Activated CD4-positive, alpha-beta T cell treated with anti-CD3 and anti-CD28 coated beads, Interleukin-2, amount 10 ng/mL, durations not matched to agents 24 days and 14 days (primary cell): Measurements from ENCODE around the gene SOSTDC1. TPM values are rescaled to one million over a fixed set of nuclear protein-coding genes. Genes with fewer than 3 reads are reported as not detected.

Source experiments
- DNase-seq: peaks from one replicate; pipeline ENCODE4 v3.0.0; 2022
- H3K27ac Mint-ChIP-seq: one replicate; pipeline ENCODE4 v1.8.0; 2022; ENCODE audit warnings: mild to moderate bottlenecking, mixed read lengths
- H3K27me3 Mint-ChIP-seq: one replicate; pipeline ENCODE4 v1.8.0; 2022; ENCODE audit warnings: mixed read lengths
- H3K36me3 Mint-ChIP-seq: one replicate; pipeline ENCODE4 v1.8.0; 2022; ENCODE audit warnings: low read depth, mild to moderate bottlenecking, mixed read lengths
- H3K4me1 Mint-ChIP-seq: one replicate; pipeline ENCODE4 v1.8.0; 2021; ENCODE audit warnings: mixed read lengths
- H3K4me3 Mint-ChIP-seq: one replicate; pipeline ENCODE4 v1.8.0; 2022; ENCODE audit warnings: mild to moderate bottlenecking, moderate library complexity, mixed read lengths
- H3K9me3 Mint-ChIP-seq: one replicate; pipeline ENCODE4 v1.8.0; 2021; ENCODE audit warnings: mixed read lengths
- intact Hi-C: fragments of 100-400 bp; cut with micrococcal nuclease; formaldehyde crosslinking; loops from one replicate; pipeline ENCODE4 v1.15.1; 2023
- total RNA-seq: library from RNA; stranded (reverse); gene quantifications from 2 replicates; pipeline ENCODE4 v1.2.3, GENCODE V29; 2022

Gene SOSTDC1
- total RNA-seq, 1 donor from 2014 or later, result not detected

- H3K4me3 Mint-ChIP-seq, result peak overlapping the region; percentile 89
- DNase-seq, result peak; percentile 95
- peaks cover 18% of the 10 kb centered on the region for H3K4me1 Mint-ChIP-seq
- intact Hi-C loops, result loop anchor here (1.0 to 5.0 kb wide), 3 partner anchors 225 to 880 kb away; partner anchors contain the start of gene ANKMY2
- peaks cover 11% of the 10 kb centered on the region for H3K9me3 Mint-ChIP-seq
- peak overlapping the region; percentile 98 for H3K27ac Mint-ChIP-seq
- peaks cover 2% of the 10 kb centered on the region for H3K36me3 Mint-ChIP-seq
- peaks cover 3% of the 10 kb centered on the region for H3K27me3 Mint-ChIP-seq
These were observed 44.7 kb downstream of the SOSTDC1 start for GRCh38 chr7:16420649-16421332.

GRCh38 chr7:16420329-16420648 lies 45.2 kb downstream of the SOSTDC1 start:
- Mint-ChIP-seq H3K27me3 (no peaks in the 10 kb centered on the region), H3K27ac (peak overlapping the region; percentile 98), H3K36me3 (peaks cover 2% of the 10 kb centered on the region), H3K4me3 (peak overlapping the region; percentile 89), H3K4me1 (peaks cover 18% of the 10 kb centered on the region), H3K9me3 (peaks cover 11% of the 10 kb centered on the region)
- DNase-seq, result no peak
- intact Hi-C loops, result loop anchor here (1.0 to 5.0 kb wide), 3 partner anchors 225 to 881 kb away; partner anchors contain the start of gene ANKMY2

GRCh38 chr7:16419859-16420258 lies 45.7 kb downstream of the SOSTDC1 start:
- peak overlapping the region; percentile 89 for H3K4me3 Mint-ChIP-seq

GRCh38 chr7:16419126-16419525 lies 46.4 kb downstream of the SOSTDC1 start:
- Mint-ChIP-seq H3K27me3 (peaks cover 2% of the 10 kb centered on the region), H3K9me3 (peaks cover 11% of the 10 kb centered on the region), H3K36me3 (peaks cover 2% of the 10 kb centered on the region), H3K4me1 (peaks cover 18% of the 10 kb centered on the region), H3K4me3 (peak overlapping the region; percentile 18), H3K27ac (no peak overlapping the region)
- intact Hi-C loops, result no loop called here
- DNase-seq, result no peak

More at GRCh38 chr7:16419859-16420258, 45.7 kb downstream of the SOSTDC1 start:
- Mint-ChIP-seq H3K9me3 (peaks cover 11% of the 10 kb centered on the region), H3K27me3 (no peaks in the 10 kb centered on the region), H3K4me1 (peaks cover 18% of the 10 kb centered on the region), H3K36me3 (peaks cover 2% of the 10 kb centered on the region), H3K27ac (peak overlapping the region; percentile 98)
- DNase-seq, result no peak
- intact Hi-C loops, result loop anchor here (1.0 to 5.0 kb wide), 3 partner anchors 225 to 881 kb away; partner anchors contain the start of gene ANKMY2

GRCh38 chr7:16417906-16418305 lies 47.6 kb downstream of the SOSTDC1 start:
- Mint-ChIP-seq H3K4me1 (peaks cover 18% of the 10 kb centered on the region), H3K4me3 (no peak overlapping the region), H3K9me3 (peaks cover 11% of the 10 kb centered on the region), H3K27ac (no peak overlapping the region), H3K36me3 (peaks cover 2% of the 10 kb centered on the region), H3K27me3 (peaks cover 4% of the 10 kb centered on the region)
- DNase-seq, result no peak
- intact Hi-C loops, result no loop called here

GRCh38 chr7:16416289-16417282 lies 49.0 kb downstream of the SOSTDC1 start:
- Mint-ChIP-seq H3K27me3 (peaks cover 4% of the 10 kb centered on the region), H3K27ac (no peak overlapping the region), H3K9me3 (peaks cover 11% of the 10 kb centered on the region), H3K4me1 (peaks cover 18% of the 10 kb centered on the region), H3K36me3 (peaks cover 2% of the 10 kb centered on the region), H3K4me3 (no peak overlapping the region)
- DNase-seq, result no peak
- intact Hi-C loops, result no loop called here

- DNase-seq, result no peak
- no peak overlapping the region for H3K4me3 Mint-ChIP-seq
- no peak overlapping the region for H3K27ac Mint-ChIP-seq
- peaks cover 5% of the 10 kb centered on the region for H3K4me1 Mint-ChIP-seq
- peaks cover 4% of the 10 kb centered on the region for H3K27me3 Mint-ChIP-seq
- intact Hi-C loops, result no loop called here
- H3K9me3 Mint-ChIP-seq, result peaks cover 4% of the 10 kb centered on the region
- no peaks in the 10 kb centered on the region for H3K36me3 Mint-ChIP-seq
These were observed 53.0 kb downstream of the SOSTDC1 start for GRCh38 chr7:16412274-16413254.

Other genes starting within 250 kb of the SOSTDC1 start
- 1.1 and 1.3 TPM in 2 replicates for gene CRPPA, start 44.2 kb downstream of the SOSTDC1 start, total RNA-seq
- not detected in 2 replicates for gene LRRC72, start 61.1 kb upstream of the SOSTDC1 start, total RNA-seq
- gene ANKMY2, start 180.0 kb upstream of the SOSTDC1 start, total RNA-seq, result 8.0 and 8.7 TPM in 2 replicates
- 104 and 113 TPM in 2 replicates for gene BZW2, start 180.4 kb upstream of the SOSTDC1 start, total RNA-seq